ENCODE measurements around the gene CDH18. TPM values are rescaled to one million over a fixed set of nuclear protein-coding genes. Genes with fewer than 3 reads are reported as not detected.

CDH18 gene
- total and polyA plus RNA-seq, 2 donors (not counting 1 experiment from before 2014, with no cell fraction given), result 0.16 to 0.33 TPM

GRCh38 chr5:19625562-19625961 is 362.4 kb downstream of the CDH18 start:
- Histone ChIP-seq H3K27me3 (ENCODE audit: control insufficient read depth, insufficient read depth, low read length) (no peaks in the 10 kb centered on the region), H2AFZ (ENCODE audit: low read length) (no peak overlapping the region), H3K9me3 (ENCODE audit: control insufficient read depth, insufficient read depth, low read depth, low read length) (no peaks in the 10 kb centered on the region), H3K9ac (ENCODE audit: insufficient read depth, low read length) (no peak overlapping the region), H4K20me1 (ENCODE audit: control insufficient read depth, extremely low read depth, insufficient read depth, low read length) (no peaks in the 10 kb centered on the region), H3K4me1 (ENCODE audit: control insufficient read depth, extremely low read depth, insufficient read depth, low read length) (no peaks in the 10 kb centered on the region), H3K4me2 (ENCODE audit: extremely low read depth, insufficient read depth, low read length) (no peak overlapping the region), H3K36me3 (ENCODE audit: control insufficient read depth, insufficient read depth, low read length) (no peaks in the 10 kb centered on the region), H3K4me3 (replicated peaks in 1 of 4; ENCODE audit: control extremely low read depth in 1 of 4, insufficient read depth in 1 of 4, low read depth in 3 of 4, low read length in 4 of 4) (no peak overlapping the region), H3K79me2 (ENCODE audit: control insufficient read depth, insufficient read depth, low read length) (no peaks in the 10 kb centered on the region), H3K27ac (ENCODE audit: insufficient read depth, low read length) (no peak overlapping the region)
- DNase-seq (ENCODE audit: low read depth in 2 of 2), result no peak
- no peak for TF ChIP-seq EZH2 (IDR thresholded peaks at IDR 0.05; ENCODE audit: low read length, missing control alignments)
- no peak for TF ChIP-seq CTCF (conservative IDR thresholded peaks at IDR 0.05 in 1 of 2, IDR thresholded peaks at IDR 0.05 in 1 of 2; ENCODE audit: low read depth in 1 of 2, low read length in 2 of 2)

GRCh38 chr5:19619571-19619970 is 368.4 kb downstream of the CDH18 start:
- Histone ChIP-seq H2AFZ (ENCODE audit: low read length) (no peak overlapping the region), H4K20me1 (ENCODE audit: control insufficient read depth, extremely low read depth, insufficient read depth, low read length) (no peaks in the 10 kb centered on the region), H3K4me1 (ENCODE audit: control insufficient read depth, extremely low read depth, insufficient read depth, low read length) (no peaks in the 10 kb centered on the region), H3K79me2 (ENCODE audit: control insufficient read depth, insufficient read depth, low read length) (no peaks in the 10 kb centered on the region), H3K9me3 (ENCODE audit: control insufficient read depth, insufficient read depth, low read depth, low read length) (no peaks in the 10 kb centered on the region), H3K9ac (ENCODE audit: insufficient read depth, low read length) (no peak overlapping the region), H3K4me3 (replicated peaks in 1 of 4; ENCODE audit: control extremely low read depth in 1 of 4, insufficient read depth in 1 of 4, low read depth in 3 of 4, low read length in 4 of 4) (no peak overlapping the region), H3K27me3 (ENCODE audit: control insufficient read depth, insufficient read depth, low read length) (no peaks in the 10 kb centered on the region), H3K27ac (ENCODE audit: insufficient read depth, low read length) (no peak overlapping the region), H3K4me2 (ENCODE audit: extremely low read depth, insufficient read depth, low read length) (no peak overlapping the region), H3K36me3 (ENCODE audit: control insufficient read depth, insufficient read depth, low read length) (no peaks in the 10 kb centered on the region)
- no peak for DNase-seq (ENCODE audit: low read depth in 2 of 2)
- TF ChIP-seq EZH2 (IDR thresholded peaks at IDR 0.05; ENCODE audit: low read length, missing control alignments) (no peak), CTCF (conservative IDR thresholded peaks at IDR 0.05 in 1 of 2, IDR thresholded peaks at IDR 0.05 in 1 of 2; ENCODE audit: low read depth in 1 of 2, low read length in 2 of 2) (no peak)

- Histone ChIP-seq H3K4me1 (ENCODE audit: control insufficient read depth, extremely low read depth, insufficient read depth, low read length) (no peaks in the 10 kb centered on the region), H3K27me3 (ENCODE audit: control insufficient read depth, insufficient read depth, low read length) (no peaks in the 10 kb centered on the region), H3K9me3 (ENCODE audit: control insufficient read depth, insufficient read depth, low read depth, low read length) (no peaks in the 10 kb centered on the region), H3K4me3 (replicated peaks in 1 of 4; ENCODE audit: control extremely low read depth in 1 of 4, insufficient read depth in 1 of 4, low read depth in 3 of 4, low read length in 4 of 4) (no peak overlapping the region), H3K4me2 (ENCODE audit: extremely low read depth, insufficient read depth, low read length) (no peak overlapping the region), H3K9ac (ENCODE audit: insufficient read depth, low read length) (no peak overlapping the region), H3K79me2 (ENCODE audit: control insufficient read depth, insufficient read depth, low read length) (no peaks in the 10 kb centered on the region), H2AFZ (ENCODE audit: low read length) (no peak overlapping the region), H3K36me3 (ENCODE audit: control insufficient read depth, insufficient read depth, low read length) (no peaks in the 10 kb centered on the region), H3K27ac (ENCODE audit: insufficient read depth, low read length) (no peak overlapping the region), H4K20me1 (ENCODE audit: control insufficient read depth, extremely low read depth, insufficient read depth, low read length) (no peaks in the 10 kb centered on the region)
- peak in 1 of 2 donors; percentile 17 for DNase-seq (ENCODE audit: low read depth in 2 of 2)
- no peak for TF ChIP-seq CTCF (conservative IDR thresholded peaks at IDR 0.05 in 1 of 2, IDR thresholded peaks at IDR 0.05 in 1 of 2; ENCODE audit: low read depth in 1 of 2, low read length in 2 of 2)
These were observed 371.2 kb downstream of the CDH18 start for GRCh38 chr5:19616701-19617215.

Data from fibroblast of lung (primary cell).